GM21360 (cell line): ENCODE data around the gene NFYC.

ENCODE experiments used
- ATAC-seq: cut with Tn5 transposase; IDR thresholded peaks from one replicate; pipeline ENCODE4 v1.9.1; 2021; ENCODE audit warnings: mild to moderate bottlenecking, moderate library complexity; ENCODE audit not compliant: unreplicated experiment

NFYC gene

DNA sequence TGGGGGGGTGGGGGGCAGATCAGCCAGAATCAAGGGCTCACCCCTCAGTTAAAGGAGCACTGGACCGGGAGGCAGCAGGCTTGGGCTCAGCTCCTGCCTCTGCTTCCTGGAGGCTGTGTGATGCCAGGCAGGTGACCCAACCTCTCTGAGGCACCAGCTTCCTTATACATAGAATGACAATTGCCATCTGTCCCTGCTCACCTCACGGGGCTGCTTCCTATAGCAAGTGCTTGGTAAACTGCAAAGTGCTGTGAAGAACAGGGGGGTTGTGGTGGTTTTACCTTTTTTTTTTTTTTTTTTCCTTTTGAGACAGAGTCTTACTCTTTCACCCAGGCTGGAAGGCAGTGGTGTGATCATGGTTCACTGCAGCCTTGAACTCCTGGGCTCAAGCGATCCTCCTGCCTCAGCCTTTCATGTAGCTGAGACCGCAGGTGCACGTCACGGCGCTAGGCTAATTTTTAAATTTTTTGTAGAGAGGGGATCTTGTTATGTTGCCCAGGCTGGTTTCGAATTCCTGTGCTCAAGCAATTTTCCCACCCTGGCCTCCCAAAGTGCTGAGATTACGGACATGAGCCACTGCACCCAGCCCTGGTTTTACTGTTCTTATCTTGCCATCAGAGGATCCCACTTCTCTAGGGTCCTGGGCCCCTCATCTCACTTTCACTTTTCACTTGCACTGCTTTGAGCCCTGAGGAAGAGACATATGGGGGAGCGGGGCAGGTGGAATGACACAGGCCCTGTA lies 103.6 kb downstream of the NFYC start:
- ATAC-seq, result no peak

DNA sequence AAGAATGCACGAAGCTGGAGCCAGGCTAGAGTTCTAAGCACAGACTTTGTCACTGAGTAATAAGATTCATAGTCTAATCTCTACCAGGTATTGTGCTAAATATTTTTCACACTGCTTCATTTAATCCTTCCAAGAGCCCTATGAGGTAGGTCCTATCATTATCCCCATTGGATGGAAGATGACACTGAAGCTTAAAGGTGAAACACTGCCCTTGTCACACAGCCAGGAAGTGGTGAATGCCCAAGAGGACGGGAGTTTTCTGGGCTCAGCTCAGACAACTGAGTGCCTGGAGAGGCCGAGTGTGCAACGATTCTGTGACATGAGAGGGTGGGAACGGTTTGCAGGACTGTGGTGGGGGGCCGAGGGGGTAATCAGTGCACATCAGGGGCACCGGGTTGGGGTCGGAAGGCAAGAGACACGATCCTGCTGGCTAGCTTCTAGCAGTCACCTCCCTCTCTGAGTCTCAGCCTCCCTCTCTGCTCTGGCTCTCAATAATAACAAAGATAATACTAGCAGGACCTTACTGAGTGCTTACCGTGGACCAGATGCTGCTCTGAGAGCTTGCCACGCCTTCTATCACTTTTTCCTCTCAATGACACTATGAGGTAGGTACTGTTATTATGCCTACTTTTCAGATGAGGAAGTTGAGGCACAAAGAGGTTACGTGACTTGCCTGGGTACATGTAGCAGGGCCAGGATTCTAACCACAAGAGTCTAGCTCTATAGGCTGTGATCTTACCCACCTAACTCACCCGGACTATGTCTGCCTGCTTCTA lies 104.5 kb downstream of the NFYC start:
- no peak for ATAC-seq

DNA sequence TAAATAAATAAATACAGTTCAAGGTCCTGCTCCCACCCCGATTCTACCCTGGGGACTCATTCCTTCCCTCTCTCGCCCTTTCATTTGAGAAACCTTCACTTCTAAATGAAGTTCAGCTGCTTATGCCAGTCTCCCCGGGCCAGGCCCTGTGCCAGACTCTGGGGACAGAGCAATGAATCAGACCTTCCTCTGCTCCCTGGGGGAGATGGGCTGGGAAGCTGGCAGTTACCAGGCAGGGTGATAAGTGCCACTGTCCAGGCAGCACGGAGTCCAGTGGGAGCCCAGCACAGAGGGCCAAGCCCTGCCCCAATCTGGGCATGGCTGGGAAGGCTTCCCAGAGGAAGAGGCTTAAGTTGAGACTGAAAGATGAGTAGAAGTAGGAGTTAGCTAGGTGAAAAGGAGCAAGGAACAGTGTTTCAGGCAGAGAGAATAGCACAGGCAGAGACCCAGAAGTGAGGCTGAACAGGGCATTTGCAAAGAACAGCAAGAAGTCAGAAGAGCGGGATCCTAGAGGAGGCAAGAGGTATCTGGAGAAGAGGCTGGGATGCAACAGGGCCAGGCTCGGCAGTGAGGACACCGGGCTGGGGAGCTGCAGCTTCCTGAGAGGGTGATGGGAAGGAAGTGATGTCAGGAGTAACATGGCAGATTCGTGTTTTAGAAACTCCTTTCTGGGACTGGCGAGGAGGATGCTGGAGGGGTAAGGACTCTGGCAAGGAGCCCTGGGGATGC lies 105.6 kb downstream of the NFYC start:
- no peak for ATAC-seq

DNA sequence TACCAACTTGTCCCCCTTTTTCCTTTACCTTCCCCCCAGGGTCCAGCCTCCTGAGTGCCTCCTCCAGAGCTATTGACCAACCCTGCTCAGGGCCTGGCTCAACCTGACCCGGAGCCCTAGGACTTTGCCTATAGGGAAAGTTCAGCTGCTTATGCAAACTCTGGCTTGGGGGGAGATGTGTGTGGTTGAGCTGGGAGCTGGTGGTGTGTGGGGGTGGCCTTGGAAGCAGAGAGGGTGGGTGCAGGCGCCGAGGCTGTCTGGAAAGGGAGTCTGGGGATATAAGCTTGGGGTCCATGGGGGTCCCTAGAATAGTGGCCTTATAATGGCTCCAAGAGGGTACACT lies 106.1 kb downstream of the NFYC start:
- ATAC-seq, result no peak

DNA sequence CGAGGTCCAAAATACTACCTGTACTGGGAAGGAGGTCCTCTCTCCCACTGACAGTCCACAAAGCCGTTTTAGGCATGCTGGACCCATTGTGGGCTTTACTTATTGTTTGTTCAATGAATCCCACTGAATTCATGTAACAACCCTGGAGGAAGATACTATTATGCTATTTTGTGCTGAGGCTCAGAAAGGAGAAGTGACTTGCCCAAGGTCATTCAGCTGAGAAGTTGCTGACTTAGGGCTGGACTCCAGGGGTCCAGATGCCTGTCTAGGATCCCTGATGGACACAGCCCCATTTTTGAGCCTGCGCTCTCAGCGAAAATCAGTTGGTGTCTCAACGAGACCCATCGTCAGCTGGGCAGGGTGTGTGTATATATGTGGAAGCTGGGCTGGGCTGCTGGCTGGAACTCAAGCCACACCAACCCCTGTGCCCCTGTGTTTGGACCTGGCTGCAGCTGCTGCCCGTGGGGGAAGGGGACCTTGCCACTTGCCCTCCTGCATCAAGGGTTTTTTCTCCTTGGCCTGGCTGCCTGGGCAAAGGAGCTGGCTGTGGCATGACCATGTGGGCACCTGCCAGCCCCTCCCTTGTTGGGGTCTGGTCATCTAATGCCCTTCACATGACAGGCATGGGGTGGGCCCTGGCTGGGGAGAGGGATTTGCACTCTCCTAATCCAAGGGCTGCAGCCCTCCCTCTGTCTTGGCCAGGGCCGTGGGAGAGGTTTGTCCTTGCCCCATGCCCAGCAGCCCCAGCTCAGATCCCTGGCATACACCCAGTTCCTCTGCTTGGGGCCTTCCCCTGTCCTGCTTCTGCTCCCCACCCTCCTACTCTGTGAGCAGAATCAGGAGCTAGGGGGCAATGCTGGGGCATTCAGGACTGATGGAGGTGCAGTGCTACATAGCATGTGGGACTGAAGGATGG lies 107.1 kb downstream of the NFYC start:
- ATAC-seq, result no peak

DNA sequence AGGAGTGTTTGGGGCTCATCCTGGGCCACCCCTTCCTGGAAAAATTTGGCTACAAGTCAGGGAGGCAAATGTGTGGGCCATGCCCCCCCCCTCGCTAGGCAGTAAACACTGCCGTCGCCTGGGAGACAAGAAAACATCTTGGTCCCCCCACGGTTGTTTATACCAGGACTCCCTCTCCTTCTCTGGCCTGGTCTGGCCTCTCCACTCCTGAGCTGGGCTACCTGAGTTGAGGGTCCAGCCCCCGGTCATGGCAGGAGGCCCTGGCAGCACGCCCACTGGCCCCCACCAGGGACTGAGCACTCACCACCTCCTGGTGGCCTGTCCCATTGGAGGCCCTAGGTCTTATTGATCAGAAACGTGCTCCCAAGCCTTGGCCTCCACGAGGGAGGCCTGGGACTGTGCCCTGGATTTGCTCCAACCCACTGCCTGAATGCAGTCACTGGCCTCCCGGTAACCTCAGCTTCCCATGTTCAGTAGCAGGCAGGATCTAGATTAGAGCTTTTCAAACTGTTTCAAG lies 107.9 kb downstream of the NFYC start:
- ATAC-seq, result no peak

DNA sequence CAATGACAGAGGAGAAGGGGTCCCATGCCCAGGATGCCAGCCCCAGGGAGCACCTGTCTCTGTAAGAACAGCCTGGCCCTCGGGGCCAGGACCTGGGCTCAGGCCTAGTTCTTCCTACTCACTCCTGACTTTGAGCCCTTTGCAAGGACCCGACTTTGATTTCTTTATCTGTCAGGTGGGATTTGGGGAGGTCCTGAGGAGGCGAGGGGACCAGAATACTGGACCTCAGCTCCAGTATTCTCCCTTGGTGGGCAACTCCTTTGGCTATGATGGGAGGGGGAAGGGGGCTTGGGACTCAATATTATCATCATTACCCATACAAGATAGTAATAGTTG lies 110.2 kb downstream of the NFYC start:
- no peak for ATAC-seq

DNA sequence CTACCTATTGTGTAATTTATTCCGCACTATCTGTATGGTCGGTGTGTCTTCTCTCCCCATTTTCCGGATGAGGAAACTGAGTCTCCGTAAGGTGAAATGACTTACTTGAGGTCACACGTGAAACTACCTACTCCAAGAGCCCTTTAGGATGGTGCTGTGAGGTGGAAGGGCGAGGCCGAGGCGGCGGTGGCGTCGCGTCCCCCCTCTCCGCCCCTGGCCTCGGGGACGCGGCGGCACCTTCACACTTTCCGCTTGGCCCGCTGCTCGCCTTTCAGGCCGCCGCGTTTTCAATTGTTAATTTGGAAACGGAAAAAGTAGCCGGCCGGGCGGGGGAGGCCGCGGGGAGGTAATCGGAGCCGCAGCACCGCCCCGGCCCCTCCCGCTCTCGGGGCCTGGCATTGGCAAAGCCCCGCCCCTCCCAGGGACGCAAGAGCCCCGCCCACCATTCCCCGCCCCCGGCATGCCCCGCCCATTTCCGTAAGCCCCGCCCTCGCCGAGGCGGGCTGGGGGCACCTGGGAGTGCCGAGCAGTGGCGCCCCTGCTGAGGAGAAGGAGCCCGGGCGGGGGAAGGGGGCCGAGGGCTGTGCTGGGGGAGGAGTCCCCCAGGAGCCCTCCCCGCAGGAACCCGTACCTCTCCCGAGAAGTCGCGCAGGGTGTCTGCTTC lies 110.7 kb downstream of the NFYC start:
- no peak for ATAC-seq

DNA sequence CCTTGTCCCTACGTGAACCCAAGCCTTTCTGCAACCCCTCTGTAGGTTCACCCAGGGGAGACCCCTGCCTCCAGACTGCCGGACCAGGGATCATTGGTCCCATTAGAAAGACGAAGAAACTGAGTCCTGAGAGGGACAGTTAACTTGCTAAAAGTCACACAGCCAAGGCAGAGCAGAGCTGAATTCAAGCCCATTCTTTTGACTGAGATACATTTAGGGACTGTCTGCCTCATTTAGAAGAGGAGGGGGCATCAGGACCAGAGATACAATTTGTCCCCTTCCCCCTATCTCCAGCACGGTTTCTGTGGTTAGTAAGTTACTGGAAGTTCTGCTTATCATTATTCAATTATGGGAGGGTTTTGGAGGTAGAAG lies 111.2 kb downstream of the NFYC start:
- ATAC-seq, result no peak

DNA sequence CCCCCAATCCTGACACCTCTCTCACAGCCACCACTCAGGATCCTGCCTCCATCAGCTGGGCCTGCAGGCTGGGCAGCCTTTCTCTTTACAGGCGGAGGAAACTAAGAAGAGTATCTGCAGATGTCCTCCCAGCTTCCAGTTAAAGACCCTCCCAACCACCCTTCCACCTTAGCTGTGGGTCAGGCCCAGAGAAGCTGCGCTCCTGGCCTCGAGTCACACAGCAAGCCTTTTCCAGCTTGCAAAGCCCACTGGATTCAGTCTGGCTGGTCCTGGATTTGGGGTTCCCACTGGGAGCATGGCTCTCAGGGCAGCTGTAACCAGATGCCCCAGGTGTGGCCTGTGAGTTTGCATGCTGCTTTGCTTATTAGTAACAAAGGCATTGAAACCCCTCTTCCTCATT lies 111.9 kb downstream of the NFYC start:
- no peak for ATAC-seq

DNA sequence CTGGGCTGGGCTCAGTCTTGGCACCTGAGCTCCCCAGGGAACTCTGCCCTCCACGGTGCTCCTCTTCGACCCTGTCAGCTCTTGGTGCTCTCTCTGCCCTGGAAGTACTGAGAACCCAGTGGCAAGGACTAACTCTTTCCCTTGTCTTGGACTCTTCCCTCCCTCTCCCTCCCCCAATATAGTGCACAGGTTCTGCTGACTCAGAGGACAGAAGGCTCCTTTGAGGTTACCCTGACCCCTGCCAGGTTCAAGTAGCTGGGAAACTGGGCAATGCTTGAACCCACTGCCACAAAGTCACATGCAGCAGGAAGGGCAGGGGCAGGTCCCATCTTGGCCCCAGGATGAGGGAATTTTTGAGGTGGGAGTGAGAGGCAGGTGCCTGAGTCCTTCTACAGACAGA lies 112.4 kb downstream of the NFYC start:
- no peak for ATAC-seq

DNA sequence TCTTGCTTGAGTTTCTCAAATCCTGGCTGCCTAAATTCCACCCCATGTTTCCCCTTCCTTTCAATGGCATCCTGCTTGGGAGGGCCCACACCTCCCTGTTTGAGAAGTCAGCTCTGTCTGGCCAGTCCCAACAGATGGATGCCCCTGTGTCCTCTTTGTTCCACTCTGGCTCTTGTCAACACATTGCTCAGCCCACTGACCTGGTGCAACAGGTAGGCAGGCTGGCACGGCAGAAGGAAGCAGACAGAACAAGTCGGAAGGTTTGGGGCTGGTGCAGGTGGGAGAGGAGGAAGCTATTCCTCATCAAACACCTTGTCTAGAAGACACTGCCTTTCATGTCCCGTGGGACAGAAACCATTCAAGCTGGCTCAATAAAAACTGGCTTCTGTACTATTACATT lies 114.7 kb downstream of the NFYC start:
- ATAC-seq, result no peak

DNA sequence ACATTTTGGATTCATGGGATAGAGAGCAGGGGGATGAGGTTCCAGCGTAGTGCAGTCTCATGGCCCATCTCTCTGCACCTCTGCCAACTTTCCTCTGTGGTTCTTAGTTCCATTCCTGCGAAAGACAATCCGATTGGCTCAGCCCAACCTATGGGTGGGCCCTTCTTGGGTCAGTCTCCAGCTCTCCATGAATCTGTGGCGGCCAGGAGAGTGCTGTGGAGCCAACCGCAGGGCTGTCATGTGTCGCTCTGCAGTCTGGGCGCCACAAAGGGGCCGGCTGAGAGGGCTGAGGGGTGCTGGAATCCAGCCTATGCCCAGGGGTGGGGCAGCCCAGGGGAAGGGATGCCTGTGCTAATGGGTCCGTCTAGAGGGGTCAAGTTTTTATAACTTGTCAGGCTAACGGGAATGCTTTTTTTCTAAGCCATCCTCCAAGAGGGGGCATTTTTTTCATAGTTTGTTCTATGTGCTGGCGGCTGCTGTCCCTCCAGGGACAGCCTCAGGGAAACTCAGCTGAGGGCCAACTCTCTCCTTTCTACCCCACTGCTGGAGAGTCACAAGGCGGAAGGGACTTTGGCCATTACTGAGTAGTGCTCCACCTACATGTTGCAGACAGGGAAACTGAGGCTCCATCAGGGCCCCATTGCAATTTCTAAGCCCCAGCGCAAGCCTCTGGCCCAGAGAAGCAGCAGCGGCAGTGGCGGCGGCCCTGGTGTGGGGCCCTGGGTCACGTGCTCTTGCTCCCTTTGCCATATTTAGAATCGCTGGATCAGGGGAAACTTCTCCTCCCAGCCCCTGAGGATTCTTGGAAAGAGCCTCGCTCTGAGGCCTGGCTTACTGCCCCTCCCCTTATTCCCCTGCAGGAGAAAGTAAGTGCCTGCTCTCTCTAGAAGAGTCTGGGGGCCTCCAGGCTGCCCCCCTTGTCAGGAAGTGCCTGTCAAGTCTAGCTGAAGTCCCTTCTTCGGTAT lies 115.5 kb downstream of the NFYC start:
- ATAC-seq, result no peak

DNA sequence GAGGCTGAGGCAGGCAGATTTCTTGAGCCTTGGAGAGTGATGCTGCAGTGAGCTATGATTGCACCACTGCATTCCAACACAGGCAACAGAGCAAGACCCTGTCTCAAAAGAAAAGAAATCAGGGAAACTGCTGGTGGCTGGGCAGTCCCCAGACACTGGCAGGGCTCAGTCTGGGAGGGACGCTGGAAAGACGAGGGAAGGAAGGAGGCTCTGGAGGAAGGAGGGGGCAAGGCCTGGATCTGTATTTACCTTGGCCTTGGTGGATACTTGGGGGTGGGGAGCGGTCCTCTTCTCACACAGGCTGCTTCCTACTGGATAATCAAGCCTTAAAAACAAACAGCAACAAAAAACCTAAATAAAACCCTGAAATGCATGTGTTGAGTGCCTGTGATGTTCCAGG lies 116.5 kb downstream of the NFYC start:
- ATAC-seq, result no peak

DNA sequence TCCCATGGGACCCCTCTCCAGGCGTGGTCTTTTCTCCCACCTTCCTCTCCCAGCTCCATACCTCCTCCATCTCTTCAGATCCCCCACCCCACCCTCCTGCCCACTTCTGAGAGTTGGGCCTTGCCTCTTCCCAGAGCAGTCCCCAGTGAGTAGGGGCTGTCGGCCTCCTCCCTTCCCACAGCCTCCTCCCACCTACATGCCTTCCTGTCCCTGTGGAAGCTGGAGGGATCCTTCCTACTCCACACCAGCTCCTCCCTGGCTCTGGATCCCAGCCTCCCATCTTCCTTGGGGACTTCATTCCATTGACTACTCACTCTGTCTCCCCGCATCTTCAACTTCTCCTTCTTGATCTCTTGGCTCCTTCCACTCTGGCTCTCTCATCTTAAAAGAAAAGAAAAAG lies 116.9 kb downstream of the NFYC start:
- no peak for ATAC-seq

DNA sequence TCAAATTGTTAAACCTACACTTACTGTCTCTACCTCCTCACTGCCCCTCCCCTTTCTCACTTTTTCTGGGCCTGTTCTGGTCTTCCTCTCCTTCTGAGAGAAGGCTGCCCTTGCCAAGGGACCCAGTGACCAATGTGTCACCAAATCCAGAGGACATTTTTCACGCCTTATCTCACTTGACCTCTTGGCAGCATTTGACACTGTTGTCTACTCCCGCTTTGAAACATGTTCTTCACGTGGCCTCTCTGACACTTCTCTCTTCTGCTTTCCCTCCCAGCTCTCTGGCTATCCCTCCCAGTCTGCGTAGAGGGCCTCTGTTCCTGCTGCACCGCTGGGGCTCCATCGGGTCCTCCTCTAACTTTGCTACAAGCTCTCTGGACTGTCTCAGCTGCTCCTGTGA lies 117.4 kb downstream of the NFYC start:
- ATAC-seq, result no peak

DNA sequence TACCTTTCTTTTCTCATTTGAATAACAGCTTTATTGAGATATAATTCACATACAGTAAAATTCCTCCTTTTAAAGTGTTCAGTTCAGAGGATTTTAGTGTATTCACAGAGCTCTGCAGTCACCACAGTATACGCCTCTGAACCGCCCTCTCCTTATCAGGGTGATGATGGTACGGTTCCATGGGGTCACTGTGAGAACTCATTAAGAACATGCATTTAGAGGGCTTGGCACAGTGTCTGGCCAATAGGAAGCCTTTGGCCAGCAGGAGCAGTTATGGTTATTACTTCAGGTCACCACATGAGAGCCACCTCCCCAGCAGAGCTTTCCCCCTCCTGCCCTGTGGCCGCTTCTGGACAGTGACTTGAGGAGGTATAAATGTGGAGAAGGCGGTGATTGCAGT lies 119.4 kb downstream of the NFYC start:
- no peak for ATAC-seq

DNA sequence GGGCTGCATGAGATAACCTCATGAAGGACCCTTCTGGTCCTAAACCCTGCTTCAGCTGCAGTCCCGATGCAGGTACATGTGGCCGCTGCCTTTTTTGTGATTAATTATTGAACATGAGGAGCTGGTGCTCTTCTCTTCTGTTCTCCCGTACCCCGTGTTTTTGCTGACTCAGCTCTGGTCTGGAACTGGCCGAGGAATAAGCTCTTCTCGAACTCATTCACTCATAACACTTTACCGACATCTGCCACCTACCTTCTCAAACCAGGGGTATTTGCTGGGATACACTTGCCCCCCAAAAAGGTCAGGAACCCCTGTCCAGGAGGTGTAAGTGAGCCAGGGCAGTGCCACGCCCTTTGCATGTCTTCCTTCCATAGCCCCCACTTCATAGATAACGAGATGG lies 123.9 kb downstream of the NFYC start:
- no peak for ATAC-seq

DNA sequence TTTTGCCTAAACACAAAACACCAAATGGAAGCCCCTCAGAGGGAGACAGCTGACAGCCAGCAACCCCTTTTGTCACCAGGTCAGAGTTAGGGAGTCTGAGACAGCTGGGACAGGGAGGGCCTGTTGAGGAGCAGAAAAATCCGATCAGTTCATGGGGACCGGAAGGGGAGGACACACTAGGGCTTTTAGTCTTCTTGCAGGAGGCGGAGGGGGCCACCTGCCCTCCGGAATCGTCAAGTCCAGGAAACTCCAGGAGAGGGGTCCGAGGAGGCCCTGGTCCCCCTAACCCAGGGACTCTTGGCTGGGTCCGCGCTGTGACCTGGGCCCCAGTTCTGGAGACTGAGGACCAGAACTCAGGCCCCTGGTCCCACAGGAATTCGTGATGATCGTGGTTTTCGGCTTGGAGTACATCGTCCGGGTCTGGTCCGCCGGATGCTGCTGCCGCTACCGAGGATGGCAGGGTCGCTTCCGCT lies 126.3 kb downstream of the NFYC start:
- no peak for ATAC-seq
